Measurements from ENCODE around the gene MCTP1.

The MCTP1 gene

GRCh38 chr5:94690778-94691177 is 594.1 kb downstream of the MCTP1 start:
- DNase-seq, result no peak

- no peak for DNase-seq
Measured at GRCh38 chr5:94689908-94690307, 595.0 kb downstream of the MCTP1 start.

- DNase-seq, result no peak
Measured at GRCh38 chr5:94682814-94683520, 601.9 kb downstream of the MCTP1 start.

GRCh38 chr5:94675965-94676618 is 608.8 kb downstream of the MCTP1 start:
- DNase-seq, result no peak

GRCh38 chr5:94674490-94675382 is 610.2 kb downstream of the MCTP1 start:
- DNase-seq, result no peak

- no peak for DNase-seq
Measured at GRCh38 chr5:94672746-94673145, 612.1 kb downstream of the MCTP1 start.

GRCh38 chr5:94670726-94671125 is 614.2 kb downstream of the MCTP1 start:
- DNase-seq, result no peak

- no peak for DNase-seq
Measured at GRCh38 chr5:94667937-94668336, 617.0 kb downstream of the MCTP1 start.

GRCh38 chr5:94661086-94661485 is 623.8 kb downstream of the MCTP1 start:
- no peak for DNase-seq

GRCh38 chr5:94660506-94660905 is 624.4 kb downstream of the MCTP1 start:
- no peak for DNase-seq

- no peak for DNase-seq
Measured at GRCh38 chr5:94658272-94658671, 626.6 kb downstream of the MCTP1 start.

Measured in NCI-H2107 (cell line).